ENCODE measurements around the gene AKR1B1. TPM values are rescaled to one million over a fixed set of nuclear protein-coding genes. Genes with fewer than 3 reads are reported as not detected.

Gene AKR1B1
- polyA plus RNA-seq, 3 donors, result 105 to 111 (median 106) TPM

DNA sequence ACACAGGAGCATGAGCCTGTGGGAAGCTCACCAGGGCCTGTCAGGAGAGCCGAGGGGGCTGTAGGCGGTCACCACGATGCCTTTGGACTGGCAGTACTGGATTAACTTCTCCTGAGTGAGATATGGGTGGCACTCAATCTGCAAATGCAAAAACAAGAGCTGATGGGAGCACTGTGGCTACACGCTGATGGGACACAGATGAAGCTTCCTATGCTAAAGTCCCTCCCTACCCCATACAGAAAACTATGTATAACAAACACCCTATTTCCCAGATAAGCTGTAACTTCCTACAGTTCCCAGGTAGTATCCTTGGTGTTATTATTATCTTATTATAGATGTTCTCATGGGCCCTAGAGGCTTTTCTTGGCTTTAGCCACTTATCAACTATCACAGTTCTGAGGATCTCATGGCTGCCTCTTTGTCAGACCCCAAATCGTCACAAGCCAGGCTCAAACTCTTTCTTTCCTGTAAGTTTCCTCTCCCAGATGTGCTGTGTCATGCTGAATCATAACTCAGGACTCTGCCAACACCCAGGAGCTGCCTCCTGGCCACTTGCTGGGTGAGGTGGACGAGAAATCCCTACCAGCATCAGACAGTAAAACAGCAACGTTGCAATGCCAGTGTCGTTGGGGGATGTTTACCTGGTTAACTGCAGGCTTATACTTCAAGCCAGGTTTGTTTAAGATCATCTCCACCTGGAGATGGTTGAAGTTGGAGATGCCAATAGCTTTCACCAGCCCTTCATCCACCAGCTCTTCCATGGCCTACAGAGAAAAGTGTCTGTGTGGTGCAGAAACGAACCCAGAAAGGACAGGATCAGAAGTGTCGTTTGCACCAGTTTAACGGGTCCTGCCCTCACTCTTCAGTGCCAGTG lies 10.3 kb downstream of the AKR1B1 start:
- no peak for DNase-seq

DNA sequence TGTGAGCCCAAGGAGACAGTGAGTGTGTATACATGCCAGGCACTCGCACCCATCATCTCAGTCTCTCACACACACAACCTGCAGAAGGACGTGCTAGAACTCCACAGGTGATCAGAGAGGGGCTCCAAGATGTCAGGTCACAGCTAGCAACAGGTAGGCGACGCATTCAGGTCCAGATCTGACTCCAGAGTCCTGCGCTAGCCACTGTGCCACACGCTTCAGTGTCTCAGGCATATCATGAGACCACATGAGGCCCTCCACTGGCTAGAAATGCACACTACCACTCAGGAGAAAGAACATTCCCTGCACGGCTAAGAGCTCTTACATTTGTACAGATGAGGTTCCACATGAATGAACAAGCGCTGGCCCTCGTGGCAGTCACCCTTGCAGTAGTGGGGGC lies 11.5 kb downstream of the AKR1B1 start:
- DNase-seq, result no peak

DNA sequence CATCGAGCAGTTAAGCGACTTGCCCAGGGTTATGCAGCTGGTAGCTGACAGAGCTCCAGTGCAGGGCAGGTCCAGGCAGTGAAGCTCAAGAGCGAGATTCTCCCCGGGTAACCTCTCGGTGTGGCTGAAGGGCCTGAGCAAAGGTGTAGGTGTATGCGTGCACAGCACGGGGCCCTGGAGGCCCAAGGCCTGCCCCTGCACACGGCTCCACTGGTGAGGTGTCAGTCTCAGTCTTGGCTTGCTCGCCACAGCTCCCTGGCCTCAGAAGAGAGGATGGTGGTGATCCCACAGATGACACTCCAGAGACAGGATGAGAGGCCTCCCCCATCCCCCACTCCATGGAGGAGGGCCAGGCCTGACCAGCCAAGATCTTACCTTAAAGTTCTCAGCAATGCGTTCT lies 12.0 kb downstream of the AKR1B1 start:
- no peak for DNase-seq

DNA sequence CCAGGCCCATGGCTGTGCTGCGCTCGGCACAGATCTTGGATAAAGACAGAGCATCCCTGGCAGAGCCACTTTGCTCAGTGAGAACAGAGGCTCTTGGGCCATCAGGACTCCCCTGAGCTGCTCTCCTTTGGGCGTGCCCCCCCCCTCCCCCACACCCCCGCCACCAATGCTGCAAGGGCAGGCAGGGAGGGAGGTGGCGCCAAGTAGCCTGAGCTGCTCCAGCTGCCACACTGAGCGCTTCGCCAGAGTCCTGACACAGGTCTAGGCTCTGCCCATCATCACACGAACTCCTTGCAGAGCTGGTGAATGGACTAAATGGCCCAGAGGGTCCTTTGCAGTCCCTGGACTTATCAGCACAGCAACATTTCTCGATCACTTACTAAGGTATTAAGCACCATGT lies 12.5 kb downstream of the AKR1B1 start:
- no peak for DNase-seq

DNA sequence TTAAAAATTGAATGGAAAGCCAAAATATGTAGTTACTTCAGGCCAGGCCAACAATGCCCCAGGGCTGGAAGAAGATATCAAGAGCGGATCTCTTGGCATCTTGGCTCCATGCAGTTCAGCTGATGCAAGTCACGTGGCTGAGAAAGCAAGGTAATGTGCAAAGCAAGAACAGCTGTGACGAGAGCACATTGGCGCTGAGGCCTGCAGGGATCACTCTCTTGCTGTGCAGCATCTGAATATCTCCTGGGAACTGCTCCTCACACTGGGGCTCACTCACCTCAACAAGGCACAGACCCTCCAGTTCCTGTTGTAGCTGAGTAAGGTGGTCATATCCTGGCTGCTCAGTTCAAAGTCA lies 14.0 kb downstream of the AKR1B1 start:
- no peak for DNase-seq

DNA sequence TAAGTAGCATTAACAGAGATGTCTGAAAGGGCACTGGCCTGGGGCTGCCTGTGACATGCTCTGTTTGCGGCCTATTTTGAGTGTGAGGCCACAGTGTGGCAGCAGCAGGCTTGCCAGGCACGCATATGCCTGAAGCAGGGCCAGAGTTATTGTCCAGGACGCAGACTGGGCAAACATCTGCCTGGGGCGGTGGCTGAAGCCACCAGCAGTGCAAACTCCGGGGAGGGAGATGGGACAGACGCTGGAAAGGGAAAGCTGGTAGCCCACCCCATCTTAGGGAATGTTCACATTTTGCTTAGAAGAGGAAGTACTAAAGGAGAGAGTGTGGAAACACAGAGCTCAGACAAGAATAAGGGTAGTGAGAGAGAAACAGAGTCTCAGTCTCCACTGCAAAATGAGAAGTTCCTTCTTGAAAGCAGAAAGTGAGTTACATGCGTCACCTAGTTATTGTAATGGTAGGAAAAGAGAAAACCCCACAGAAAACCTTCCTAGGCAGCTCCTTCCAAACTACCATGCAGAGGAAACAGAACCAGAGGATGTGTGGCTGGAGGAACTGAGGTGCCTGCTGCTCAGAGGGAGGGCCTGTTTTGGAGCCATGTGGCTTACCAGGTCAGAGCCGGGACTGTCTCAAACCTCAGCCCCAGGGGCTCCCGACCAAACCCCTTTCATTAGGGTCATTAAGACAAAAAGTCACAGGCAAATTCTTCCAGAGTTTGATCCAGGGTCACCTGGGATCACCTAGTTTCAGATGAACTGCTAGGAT lies 14.5 kb downstream of the AKR1B1 start:
- DNase-seq, result no peak

DNA sequence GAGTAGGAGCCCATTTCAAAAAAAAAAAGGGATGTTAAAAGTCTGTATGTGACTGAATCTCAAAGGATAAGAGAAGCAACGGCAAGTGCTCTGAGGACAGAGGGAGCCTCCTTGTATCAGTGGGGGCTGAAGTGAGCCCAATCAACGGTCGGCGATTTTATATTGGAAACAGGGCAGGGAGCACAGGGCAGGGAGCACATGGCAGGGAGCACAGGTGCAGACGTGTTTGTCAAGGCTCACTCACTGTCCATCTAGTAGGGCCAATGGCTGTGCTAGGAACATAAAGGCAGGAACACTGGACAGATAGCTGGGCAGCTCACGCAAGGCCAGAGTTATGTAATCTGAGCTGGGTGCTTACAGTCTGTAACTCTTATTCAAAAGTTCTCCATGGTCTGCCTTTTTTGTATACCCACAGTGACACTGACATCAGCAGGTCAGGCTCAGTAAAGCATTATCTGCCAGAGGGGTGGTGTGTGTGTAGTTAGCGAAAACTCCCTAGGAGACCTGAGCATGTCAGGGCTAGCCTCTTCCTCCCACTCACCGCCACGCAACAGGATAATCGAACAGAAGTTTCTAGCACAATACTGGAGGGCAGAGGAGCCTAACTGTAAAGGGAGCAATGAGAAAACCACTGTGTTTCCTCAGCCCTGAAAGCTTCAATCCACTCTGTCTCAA lies 15.4 kb downstream of the AKR1B1 start:
- no peak for DNase-seq

DNA sequence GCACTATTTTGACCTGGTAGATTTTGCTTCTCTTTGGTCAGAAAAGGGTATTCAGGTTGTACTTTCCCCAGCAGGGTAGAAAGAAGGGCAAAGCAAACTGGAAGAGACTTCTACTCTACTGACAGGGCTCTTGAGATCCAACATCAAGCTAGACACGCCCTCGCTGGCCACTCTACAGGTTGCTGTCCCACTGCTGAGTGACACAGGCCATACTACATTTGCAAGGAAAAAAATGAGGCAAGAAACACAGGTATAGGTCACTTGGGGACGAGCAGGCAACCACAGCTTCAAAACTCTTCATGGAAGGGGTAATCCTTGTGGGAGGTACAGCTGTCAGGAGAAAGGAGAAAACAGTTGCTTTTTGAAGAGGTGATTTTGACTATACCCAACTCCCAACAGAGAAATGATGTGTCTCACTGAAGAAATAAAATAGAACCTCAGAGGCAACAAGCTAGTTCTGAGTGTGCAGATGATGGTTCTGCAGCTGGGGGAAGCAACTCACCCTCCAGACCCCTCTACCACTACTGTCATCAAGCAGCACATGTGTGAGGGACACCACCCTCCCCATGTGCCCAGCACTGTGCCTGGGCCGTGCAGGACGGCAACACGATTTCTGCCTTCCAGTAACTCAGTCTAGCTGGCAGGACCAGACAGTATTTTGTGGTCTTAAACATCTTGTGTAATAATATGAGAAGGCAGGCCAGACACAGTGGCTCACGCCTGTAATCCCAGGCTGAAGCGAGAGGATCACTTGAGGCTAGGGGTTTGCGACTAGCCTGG lies 16.3 kb downstream of the AKR1B1 start:
- DNase-seq, result no peak

DNA sequence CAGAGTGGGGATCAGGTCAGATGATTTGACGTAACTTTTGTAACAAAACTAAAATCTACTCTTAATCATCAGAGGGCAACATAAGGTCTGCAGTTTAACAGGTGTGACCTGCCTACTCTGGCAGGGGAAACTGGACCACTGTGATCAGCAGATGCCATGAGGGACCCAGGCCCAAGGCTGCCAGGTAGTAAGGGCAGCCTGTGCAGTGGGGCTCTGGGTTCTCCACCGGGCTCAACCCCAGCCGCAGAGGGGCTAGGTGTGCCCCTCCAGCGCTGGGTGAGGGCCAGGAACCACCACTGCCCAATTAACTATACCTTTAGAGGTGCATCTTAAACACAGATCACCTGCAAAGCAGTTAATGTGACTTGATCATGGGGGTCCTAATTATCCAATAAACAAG lies 17.6 kb downstream of the AKR1B1 start:
- no peak for DNase-seq

DNA sequence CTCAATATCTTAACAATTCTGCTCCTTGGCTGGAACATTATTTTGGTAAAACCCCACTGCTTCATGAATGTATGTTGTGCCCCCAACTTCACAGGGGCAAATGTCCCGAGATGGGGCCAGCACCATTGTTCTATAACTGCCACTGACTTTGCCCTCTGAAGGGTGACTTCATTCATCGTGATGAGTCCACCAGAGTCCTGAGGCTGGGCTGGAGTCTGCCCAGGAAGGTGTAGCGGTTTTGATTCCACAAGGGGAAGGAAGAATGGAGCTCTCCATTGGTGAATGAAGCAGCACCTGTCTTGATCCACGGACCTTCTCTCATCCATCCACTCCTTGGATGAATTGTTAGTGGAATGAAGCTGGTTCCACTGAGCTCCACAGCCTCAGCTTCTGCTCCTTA lies 18.4 kb downstream of the AKR1B1 start:
- DNase-seq, result no peak

DNA sequence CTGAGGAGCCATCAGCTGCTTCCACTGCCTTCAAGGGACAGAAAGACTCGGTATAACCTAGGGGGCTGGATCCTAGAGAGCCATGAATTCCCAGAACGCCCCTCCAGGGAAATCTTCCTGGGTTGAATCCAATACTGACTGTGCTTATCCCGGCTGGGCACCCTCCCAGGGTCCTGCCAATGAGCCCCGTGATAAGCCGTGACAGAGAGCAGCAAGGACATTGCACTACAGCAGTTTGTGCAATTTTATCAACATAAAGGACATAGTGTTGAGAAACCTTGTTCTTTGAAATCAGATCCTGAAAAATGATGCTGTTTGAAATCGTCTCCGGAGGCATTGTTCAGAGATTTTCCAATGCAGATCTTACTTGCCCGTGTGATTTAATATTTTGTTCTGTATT lies 18.8 kb downstream of the AKR1B1 start:
- DNase-seq, result no peak

DNA sequence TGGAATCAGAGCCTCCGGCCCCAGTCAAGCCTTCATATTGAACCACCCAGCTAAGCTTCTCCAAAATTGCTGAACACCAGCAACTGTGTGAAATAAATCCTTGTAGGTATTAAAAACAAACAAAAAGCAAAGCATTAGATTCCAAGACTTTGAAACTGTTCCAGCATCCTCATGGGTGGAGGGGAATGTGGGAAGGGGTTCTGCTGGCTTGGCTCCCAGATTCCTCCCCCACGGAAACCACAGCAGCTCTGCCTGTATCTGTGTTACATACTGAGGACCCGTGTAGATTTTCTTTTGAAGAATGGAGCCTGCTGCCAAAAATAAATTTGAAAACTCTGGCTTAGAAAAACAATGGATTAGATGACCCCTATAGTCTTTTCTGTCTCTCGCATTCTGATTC lies 20.0 kb downstream of the AKR1B1 start:
- DNase-seq, result no peak

DNA sequence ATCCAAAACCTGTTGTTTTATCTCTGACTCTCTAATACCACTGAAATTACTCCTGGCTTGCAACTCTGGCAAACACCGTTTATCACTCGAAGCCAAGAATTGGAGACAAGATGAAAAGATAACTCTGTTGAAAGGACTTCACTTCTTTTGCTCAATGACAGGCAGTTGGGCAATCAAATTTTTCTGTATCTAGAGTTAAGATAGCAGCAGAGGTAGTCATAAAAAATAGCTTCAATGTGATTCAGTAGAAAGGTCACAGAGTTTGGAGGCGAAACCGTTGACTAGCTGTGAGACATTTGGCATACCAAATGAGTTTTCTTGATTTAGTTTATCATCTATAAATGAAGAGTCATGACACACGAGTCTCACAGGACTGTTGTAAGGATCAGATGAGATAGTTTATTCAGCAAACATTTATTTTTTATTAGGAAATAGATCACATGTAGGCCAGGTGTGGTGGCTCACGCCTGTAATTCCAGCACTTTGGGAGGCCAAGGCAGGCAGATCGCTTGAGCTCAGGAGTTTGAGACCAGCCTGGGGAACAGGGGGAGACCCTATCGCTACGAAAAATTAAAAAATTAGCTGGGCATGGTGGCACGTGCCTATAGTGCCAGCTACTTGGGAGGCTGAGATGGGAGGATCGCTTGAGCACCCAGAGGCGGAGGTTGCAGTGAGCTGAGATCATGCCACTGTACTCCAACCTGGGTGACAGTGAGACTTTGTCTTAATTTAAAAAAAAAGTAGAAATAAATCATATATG lies 23.6 kb downstream of the AKR1B1 start:
- DNase-seq, result no peak

DNA sequence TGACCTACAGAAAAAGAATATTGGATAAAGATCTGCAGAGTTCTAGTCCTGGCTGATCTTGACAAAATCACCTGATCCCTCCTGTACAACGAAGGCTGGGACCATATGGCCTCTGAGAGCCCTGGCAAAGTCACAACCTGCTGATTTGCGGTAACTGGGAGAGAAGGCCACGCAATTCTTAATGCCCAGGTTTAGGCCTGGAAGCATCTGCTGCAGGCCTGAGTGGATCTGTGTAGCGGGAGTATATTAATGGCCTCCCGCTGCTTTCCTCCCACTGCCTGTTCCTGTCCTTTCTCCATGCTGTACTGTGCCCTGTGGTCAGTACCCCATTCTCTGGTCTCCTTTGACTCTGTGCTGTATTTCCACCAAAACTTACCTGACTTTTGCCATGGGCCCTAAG lies 24.2 kb downstream of the AKR1B1 start:
- no peak for DNase-seq

DNA sequence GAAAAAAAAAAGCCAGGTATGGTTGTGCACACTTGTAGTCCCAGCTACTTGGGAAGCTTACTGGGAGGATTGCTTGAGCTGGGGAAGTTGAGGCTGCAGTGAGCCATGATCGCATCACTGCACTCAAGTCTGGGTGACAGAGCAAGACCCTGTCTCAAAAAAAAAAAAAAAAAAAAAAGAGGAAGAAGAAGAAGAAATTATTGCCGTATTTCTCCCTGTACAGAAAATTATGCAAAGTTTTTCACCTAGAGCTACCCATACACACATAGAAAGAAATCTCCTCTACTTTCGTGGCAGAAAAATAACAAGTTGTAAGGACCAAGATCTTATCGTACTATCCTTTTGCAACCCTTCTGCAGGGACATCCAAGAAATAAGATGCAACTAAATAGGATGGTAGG lies 25.5 kb downstream of the AKR1B1 start:
- DNase-seq, result no peak

DNA sequence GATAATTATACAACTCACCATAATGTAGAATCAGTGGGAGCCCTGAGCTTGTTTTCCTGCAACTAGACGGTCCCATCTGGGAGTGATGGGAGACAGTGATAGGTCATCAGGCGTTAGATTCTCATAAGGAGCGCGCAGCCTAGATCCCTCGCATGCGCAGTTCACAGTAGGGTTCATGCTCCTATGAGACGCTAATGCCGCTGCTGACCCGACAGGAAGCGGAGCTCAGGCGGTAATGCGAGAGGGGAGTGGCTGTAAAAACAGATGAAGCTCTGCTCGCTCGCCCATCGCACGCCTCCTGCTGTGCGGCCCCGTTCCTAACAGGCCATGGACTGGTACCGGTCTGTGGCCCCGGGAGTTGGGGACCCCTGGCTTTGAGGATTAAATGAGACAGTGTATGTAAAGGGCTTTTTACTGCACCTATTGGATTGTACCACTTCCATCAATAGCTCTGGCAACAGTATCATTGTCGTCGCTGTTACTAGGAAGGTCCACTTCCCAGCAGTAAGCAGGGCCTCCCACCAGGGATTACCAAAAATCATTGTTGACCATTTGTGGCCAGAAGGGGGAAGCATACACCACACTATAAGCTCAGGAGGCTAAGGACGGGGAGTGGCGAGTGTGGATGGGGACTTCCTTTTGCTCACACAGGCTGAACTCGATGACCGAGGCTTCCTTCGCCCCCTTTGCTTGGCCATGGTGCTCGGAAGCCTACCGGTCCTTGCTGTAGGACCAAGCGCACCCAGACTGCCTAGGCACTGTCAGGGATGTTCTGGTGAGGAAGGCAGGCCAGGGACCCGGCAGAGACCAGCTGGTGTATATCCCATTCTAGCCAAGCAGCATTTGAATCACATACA lies 26.4 kb downstream of the AKR1B1 start:
- peak; percentile 91 for DNase-seq

DNA sequence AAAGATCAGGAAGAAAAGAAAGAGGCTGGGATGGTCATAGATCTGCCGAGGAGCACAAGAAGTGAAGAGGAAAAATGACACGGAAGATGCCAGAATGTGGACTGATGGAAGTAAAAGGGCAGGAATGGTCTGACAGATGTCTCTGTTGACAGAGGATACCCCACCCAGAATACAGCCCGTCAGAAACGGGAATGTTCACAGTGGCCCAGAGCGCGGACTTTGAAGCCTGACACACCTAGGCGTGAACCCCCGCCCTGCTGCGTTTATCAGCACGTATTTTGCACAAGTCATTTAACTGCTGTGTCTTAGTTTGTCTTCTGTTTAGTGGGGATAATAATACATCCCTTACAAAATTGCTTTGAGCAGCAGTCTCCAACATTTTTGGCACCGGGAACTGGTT lies 27.1 kb downstream of the AKR1B1 start:
- DNase-seq, result no peak

DNA sequence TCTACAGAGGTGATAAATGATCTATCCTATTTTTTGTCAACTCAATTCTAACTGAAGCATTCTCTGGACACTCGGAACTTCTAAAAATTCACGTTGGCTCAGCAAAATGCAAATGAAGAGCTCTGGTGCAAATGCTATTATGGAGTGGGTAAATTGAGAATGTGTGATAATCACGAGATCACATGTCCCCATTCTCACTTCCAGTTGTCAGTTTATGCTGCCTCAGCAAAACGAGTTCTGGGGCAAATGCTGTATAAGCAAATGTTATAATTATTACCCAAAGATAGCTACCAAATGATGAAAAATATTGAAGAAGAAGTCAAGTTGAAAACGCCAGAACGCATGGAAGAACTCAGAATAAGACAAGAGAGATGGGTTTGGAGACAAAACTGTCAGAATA lies 29.4 kb downstream of the AKR1B1 start:
- no peak for DNase-seq

DNA sequence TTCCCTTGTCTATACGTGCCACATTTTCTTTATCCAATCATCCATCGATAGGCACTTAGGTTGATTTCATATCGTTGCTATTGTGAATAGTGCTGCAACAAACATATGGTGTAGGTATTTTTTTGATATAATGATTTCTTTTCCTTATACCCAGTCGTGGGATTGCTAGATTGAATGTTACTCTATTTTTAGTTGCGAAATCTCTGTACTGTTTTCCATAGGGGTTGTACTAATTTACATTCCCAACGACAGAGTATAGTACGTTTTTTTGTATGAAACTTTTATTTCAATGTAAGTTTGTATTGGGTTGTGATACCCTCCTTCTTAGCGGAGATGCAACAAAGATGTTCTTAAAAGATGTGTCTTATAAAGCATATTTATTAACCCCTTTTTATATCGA lies 30.0 kb downstream of the AKR1B1 start:
- DNase-seq, result no peak

DNA sequence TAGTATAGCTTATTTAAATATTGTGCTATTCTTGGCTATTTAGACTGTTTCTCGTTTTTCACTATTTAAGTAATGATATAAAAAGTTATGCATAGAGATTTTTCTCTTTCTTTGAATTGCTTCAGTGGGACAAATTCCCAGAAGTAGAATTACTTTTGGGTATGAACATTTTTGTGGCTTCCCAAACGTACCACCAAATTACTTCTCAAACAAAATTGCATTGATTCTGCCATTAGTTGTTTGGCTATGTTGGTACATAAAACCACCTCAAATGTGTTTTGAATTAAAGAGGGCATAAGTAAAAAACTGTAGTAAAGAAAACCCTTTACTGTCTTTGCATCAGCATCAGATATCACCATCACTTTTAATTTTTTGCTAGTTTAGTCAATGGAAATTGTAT lies 31.0 kb downstream of the AKR1B1 start:
- DNase-seq, result no peak
